ENCODE results near the gene PPP2R2C.

The PPP2R2C gene

GRCh38 chr4:6494431-6495295 lies 22.2 kb upstream of the PPP2R2C start:
- DNase-seq (ENCODE audit: low read depth, low spot score), result no peak

GRCh38 chr4:6493658-6494304 lies 21.4 kb upstream of the PPP2R2C start:
- DNase-seq (ENCODE audit: low read depth, low spot score), result no peak

GRCh38 chr4:6492861-6493657 lies 20.6 kb upstream of the PPP2R2C start:
- DNase-seq (ENCODE audit: low read depth, low spot score), result no peak

GRCh38 chr4:6492027-6492590 lies 19.7 kb upstream of the PPP2R2C start:
- no peak for DNase-seq (ENCODE audit: low read depth, low spot score)

- no peak for DNase-seq (ENCODE audit: low read depth, low spot score)
Measured at GRCh38 chr4:6491235-6491634, 18.8 kb upstream of the PPP2R2C start.

GRCh38 chr4:6489927-6490326 lies 17.5 kb upstream of the PPP2R2C start:
- DNase-seq (ENCODE audit: low read depth, low spot score), result no peak

- DNase-seq (ENCODE audit: low read depth, low spot score), result no peak
Measured at GRCh38 chr4:6487466-6487865, 15.1 kb upstream of the PPP2R2C start.

- DNase-seq (ENCODE audit: low read depth, low spot score), result no peak
Measured at GRCh38 chr4:6480534-6481088, 8.2 kb upstream of the PPP2R2C start.

GRCh38 chr4:6478546-6479220 lies 6.3 kb upstream of the PPP2R2C start:
- DNase-seq (ENCODE audit: low read depth, low spot score), result no peak

GRCh38 chr4:6476893-6477292 lies 4.5 kb upstream of the PPP2R2C start:
- DNase-seq (ENCODE audit: low read depth, low spot score), result no peak

GRCh38 chr4:6475492-6476020 lies 3.1 kb upstream of the PPP2R2C start:
- no peak for DNase-seq (ENCODE audit: low read depth, low spot score)

- DNase-seq (ENCODE audit: low read depth, low spot score), result no peak
Measured at GRCh38 chr4:6474705-6475457, 2.5 kb upstream of the PPP2R2C start.

GRCh38 chr4:6474053-6474568 lies 1.7 kb upstream of the PPP2R2C start:
- DNase-seq (ENCODE audit: low read depth, low spot score), result no peak

- DNase-seq (ENCODE audit: low read depth, low spot score), result no peak
Measured at GRCh38 chr4:6473264-6474052, 1.0 kb upstream of the PPP2R2C start.

- no peak for DNase-seq (ENCODE audit: low read depth, low spot score)
Measured at GRCh38 chr4:6472008-6472386, 417 bp downstream of the PPP2R2C start.

- no peak for DNase-seq (ENCODE audit: low read depth, low spot score)
Measured at GRCh38 chr4:6471307-6472007, 957 bp downstream of the PPP2R2C start.

- DNase-seq (ENCODE audit: low read depth, low spot score), result no peak
Measured at GRCh38 chr4:6470502-6471306, 1.7 kb downstream of the PPP2R2C start.

Measured in smooth muscle cell of the brain vasculature (primary cell).